ENCODE measurements around the gene RASAL1. TPM values are rescaled to one million over a fixed set of nuclear protein-coding genes. Genes with fewer than 3 reads are reported as not detected.

RASAL1 gene
- total and polyA plus RNA-seq, 2 experiments from 2014 or later: not detected

- no peaks in the 10 kb centered on the region for H3K4me1 ChIP-seq (ENCODE audit: insufficient read depth)
- no peaks in the 10 kb centered on the region for H4K20me1 ChIP-seq (ENCODE audit: insufficient read depth)
- H3K9me2 ChIP-seq (ENCODE audit: insufficient read depth): no peaks in the 10 kb centered on the region
- TF ChIP-seq EZH2phosphoT487 (IDR thresholded peaks at IDR 0.05; ENCODE audit: insufficient read depth, low read depth) (no peak), EZH2 (IDR thresholded peaks at IDR 0.05; ENCODE audit: insufficient read depth, poor library complexity, severe bottlenecking) (no peak)
- 0 out of 2 replicates have a peak, but pooled peaks cover 8% of the 10 kb centered on the region for H3F3A ChIP-seq (ENCODE audit: insufficient read depth)
- H2AFZ ChIP-seq: no peak overlapping the region
- H3K4me3 ChIP-seq: no peak overlapping the region
- H3K36me3 ChIP-seq (ENCODE audit: low read depth): no peaks in the 10 kb centered on the region
- no peak overlapping the region for H3K4me2 ChIP-seq (ENCODE audit: unreplicated experiment)
- no peaks in the 10 kb centered on the region for H3K9me3 ChIP-seq (ENCODE audit: low read depth)
- no peak overlapping the region for H3K27ac ChIP-seq
- no peak overlapping the region for H3K9ac ChIP-seq
- in situ Hi-C loops (cut with MboI): no loop called here
- WGBS, 2 experiments (ENCODE audit: low coverage in 1 of 2, low lambda C conversion rate in 2 of 2, missing lambda C conversion rate in 2 of 2): 36 to 46% methylated on average over 12 of the region's 12 CpGs
- H3K27me3 ChIP-seq (replicated peaks; ENCODE audit: insufficient read depth): peaks cover 33% of the 10 kb centered on the region
- DNase-seq: no peak
- no peaks in the 10 kb centered on the region for H3K79me2 ChIP-seq (ENCODE audit: insufficient read depth)
Observed at GRCh38 chr12:113155060-113155459, 19.5 kb upstream of the RASAL1 start.

GRCh38 chr12:113154351-113154973 is 18.9 kb upstream of the RASAL1 start:
- peak; percentile 65 for DNase-seq
- no peaks in the 10 kb centered on the region for H3K9me2 ChIP-seq (ENCODE audit: insufficient read depth)
- no peak overlapping the region for H3K9ac ChIP-seq
- in situ Hi-C loops (cut with MboI): no loop called here
- no peaks in the 10 kb centered on the region for H3K9me3 ChIP-seq (ENCODE audit: low read depth)
- peaks cover 33% of the 10 kb centered on the region for H3K27me3 ChIP-seq (replicated peaks; ENCODE audit: insufficient read depth)
- H3K27ac ChIP-seq: no peak overlapping the region
- no peaks in the 10 kb centered on the region for H3K4me1 ChIP-seq (ENCODE audit: insufficient read depth)
- no peak overlapping the region for H3K4me2 ChIP-seq (ENCODE audit: unreplicated experiment)
- peak overlapping the region; percentile 21; the same call in 1 of the 2 replicates for H3K4me3 ChIP-seq
- no peak for TF ChIP-seq EZH2phosphoT487 (IDR thresholded peaks at IDR 0.05; ENCODE audit: insufficient read depth, low read depth)
- no peak for TF ChIP-seq EZH2 (IDR thresholded peaks at IDR 0.05; ENCODE audit: insufficient read depth, poor library complexity, severe bottlenecking)
- H3K79me2 ChIP-seq (ENCODE audit: insufficient read depth): no peaks in the 10 kb centered on the region
- 6 to 8% methylated on average over 38 to 47 of the region's 51 CpGs for WGBS, 2 experiments (ENCODE audit: low coverage in 1 of 2, low lambda C conversion rate in 2 of 2, missing lambda C conversion rate in 2 of 2)
- no peaks in the 10 kb centered on the region for H4K20me1 ChIP-seq (ENCODE audit: insufficient read depth)
- 0 out of 2 replicates have a peak, but pooled peaks cover 8% of the 10 kb centered on the region for H3F3A ChIP-seq (ENCODE audit: insufficient read depth)
- H2AFZ ChIP-seq: no peak overlapping the region
- H3K36me3 ChIP-seq (ENCODE audit: low read depth): no peaks in the 10 kb centered on the region

GRCh38 chr12:113152835-113153814 is 17.6 kb upstream of the RASAL1 start:
- Histone ChIP-seq H3K36me3 (ENCODE audit: low read depth) (no peaks in the 10 kb centered on the region), H3K9me3 (ENCODE audit: low read depth) (no peaks in the 10 kb centered on the region), H4K20me1 (ENCODE audit: insufficient read depth) (no peaks in the 10 kb centered on the region), H3F3A (ENCODE audit: insufficient read depth) (0 out of 2 replicates have a peak, but pooled peaks cover 8% of the 10 kb centered on the region), H2AFZ (peak overlapping the region; percentile 47), H3K4me2 (ENCODE audit: unreplicated experiment) (peak overlapping the region; percentile 23), H3K27me3 (replicated peaks; ENCODE audit: insufficient read depth) (peaks cover 36% of the 10 kb centered on the region), H3K4me3 (peak overlapping the region; percentile 55), H3K9ac (no peak overlapping the region), H3K79me2 (ENCODE audit: insufficient read depth) (no peaks in the 10 kb centered on the region), H3K27ac (no peak overlapping the region), H3K9me2 (ENCODE audit: insufficient read depth) (no peaks in the 10 kb centered on the region), H3K4me1 (ENCODE audit: insufficient read depth) (no peaks in the 10 kb centered on the region)
- DNase-seq: peak; percentile 83
- WGBS, 2 experiments (ENCODE audit: low coverage in 1 of 2, low lambda C conversion rate in 2 of 2, missing lambda C conversion rate in 2 of 2): 13 to 14% methylated on average over 60 of the region's 70 CpGs
- TF ChIP-seq EZH2phosphoT487 (IDR thresholded peaks at IDR 0.05; ENCODE audit: insufficient read depth, low read depth) (no peak), EZH2 (IDR thresholded peaks at IDR 0.05; ENCODE audit: insufficient read depth, poor library complexity, severe bottlenecking) (no peak)
- in situ Hi-C loops (cut with MboI): no loop called here

GRCh38 chr12:113152196-113152834 is 16.8 kb upstream of the RASAL1 start:
- Histone ChIP-seq H2AFZ (no peak overlapping the region), H3K27ac (no peak overlapping the region), H3K9me3 (ENCODE audit: low read depth) (no peaks in the 10 kb centered on the region), H3K9me2 (ENCODE audit: insufficient read depth) (no peaks in the 10 kb centered on the region), H3K9ac (no peak overlapping the region), H4K20me1 (ENCODE audit: insufficient read depth) (no peaks in the 10 kb centered on the region), H3K4me2 (ENCODE audit: unreplicated experiment) (no peak overlapping the region), H3K36me3 (ENCODE audit: low read depth) (no peaks in the 10 kb centered on the region), H3K4me3 (peak overlapping the region; percentile 55; the same call in 1 of the 2 replicates), H3K79me2 (ENCODE audit: insufficient read depth) (no peaks in the 10 kb centered on the region), H3K27me3 (replicated peaks; ENCODE audit: insufficient read depth) (peaks cover 37% of the 10 kb centered on the region), H3K4me1 (ENCODE audit: insufficient read depth) (no peaks in the 10 kb centered on the region), H3F3A (ENCODE audit: insufficient read depth) (0 out of 2 replicates have a peak, but pooled peaks cover 5% of the 10 kb centered on the region)
- DNase-seq: no peak
- WGBS, 2 experiments (ENCODE audit: low coverage in 1 of 2, low lambda C conversion rate in 2 of 2, missing lambda C conversion rate in 2 of 2): 17 to 18% methylated on average over 9 of the region's 9 CpGs
- no peak for TF ChIP-seq EZH2 (IDR thresholded peaks at IDR 0.05; ENCODE audit: insufficient read depth, poor library complexity, severe bottlenecking)
- no peak for TF ChIP-seq EZH2phosphoT487 (IDR thresholded peaks at IDR 0.05; ENCODE audit: insufficient read depth, low read depth)
- in situ Hi-C loops (cut with MboI): no loop called here
